Measurements from ENCODE around the gene ABCG8.

Gene ABCG8

GRCh38 chr2:43839776-43840564 lies 1.2 kb downstream of the ABCG8 start:
- Histone ChIP-seq H3F3A (ENCODE audit: low read depth) (no peaks in the 10 kb centered on the region), H3K9ac (ENCODE audit: low read depth, low read length, poor library complexity, severe bottlenecking) (no peak overlapping the region), H3K4me2 (ENCODE audit: low read depth, low read length, poor library complexity, severe bottlenecking) (no peak overlapping the region), H3K9me2 (replicated peaks; ENCODE audit: low read depth, low read length) (no peaks in the 10 kb centered on the region), H2AFZ (ENCODE audit: low read length) (no peak overlapping the region), H3K4me3 (ENCODE audit: low read length, poor library complexity, severe bottlenecking) (no peak overlapping the region), H3K79me2 (ENCODE audit: insufficient read depth, low read length) (no peaks in the 10 kb centered on the region), H3K36me3 (ENCODE audit: insufficient read depth, low read length) (no peaks in the 10 kb centered on the region), H3K9me3 (ENCODE audit: insufficient read depth, low read depth, low read length) (no peaks in the 10 kb centered on the region), H4K20me1 (ENCODE audit: insufficient read depth, low read length, poor library complexity, severe bottlenecking) (no peaks in the 10 kb centered on the region), H3K27me3 (ENCODE audit: insufficient read depth, low read length, poor library complexity, severe bottlenecking) (no peaks in the 10 kb centered on the region), H3K4me1 (ENCODE audit: insufficient read depth, low read length, poor library complexity, severe bottlenecking) (no peaks in the 10 kb centered on the region)
- no peak for TF ChIP-seq EZH2phosphoT487 (IDR thresholded peaks at IDR 0.05; ENCODE audit: borderline replicate concordance)
- TF ChIP-seq CTCF (conservative IDR thresholded peaks at IDR 0.05; ENCODE audit: low read length) = no peak

GRCh38 chr2:43840965-43841364 lies 2.2 kb downstream of the ABCG8 start:
- no peak overlapping the region for H3K4me3 ChIP-seq (ENCODE audit: low read length, poor library complexity, severe bottlenecking)
- H3K36me3 ChIP-seq (ENCODE audit: insufficient read depth, low read length) = no peaks in the 10 kb centered on the region
- no peaks in the 10 kb centered on the region for H3F3A ChIP-seq (ENCODE audit: low read depth)
- no peak overlapping the region for H3K9ac ChIP-seq (ENCODE audit: low read depth, low read length, poor library complexity, severe bottlenecking)
- H4K20me1 ChIP-seq (ENCODE audit: insufficient read depth, low read length, poor library complexity, severe bottlenecking) = no peaks in the 10 kb centered on the region
- no peaks in the 10 kb centered on the region for H3K4me1 ChIP-seq (ENCODE audit: insufficient read depth, low read length, poor library complexity, severe bottlenecking)
- H3K9me3 ChIP-seq (ENCODE audit: insufficient read depth, low read depth, low read length) = no peaks in the 10 kb centered on the region
- no peak overlapping the region for H3K4me2 ChIP-seq (ENCODE audit: low read depth, low read length, poor library complexity, severe bottlenecking)
- H3K27me3 ChIP-seq (ENCODE audit: insufficient read depth, low read length, poor library complexity, severe bottlenecking) = no peaks in the 10 kb centered on the region
- no peak overlapping the region for H2AFZ ChIP-seq (ENCODE audit: low read length)
- TF ChIP-seq CTCF (conservative IDR thresholded peaks at IDR 0.05; ENCODE audit: low read length) = no peak
- no peak for TF ChIP-seq EZH2phosphoT487 (IDR thresholded peaks at IDR 0.05; ENCODE audit: borderline replicate concordance)
- no peaks in the 10 kb centered on the region for H3K79me2 ChIP-seq (ENCODE audit: insufficient read depth, low read length)
- H3K9me2 ChIP-seq (replicated peaks; ENCODE audit: low read depth, low read length) = no peaks in the 10 kb centered on the region

- no peak for TF ChIP-seq EZH2phosphoT487 (IDR thresholded peaks at IDR 0.05; ENCODE audit: borderline replicate concordance)
- TF ChIP-seq CTCF (conservative IDR thresholded peaks at IDR 0.05; ENCODE audit: low read length) = no peak
- H3K9me2 ChIP-seq (replicated peaks; ENCODE audit: low read depth, low read length) = no peaks in the 10 kb centered on the region
- H3K4me1 ChIP-seq (ENCODE audit: insufficient read depth, low read length, poor library complexity, severe bottlenecking) = no peaks in the 10 kb centered on the region
- H3F3A ChIP-seq (ENCODE audit: low read depth) = no peaks in the 10 kb centered on the region
- H3K4me2 ChIP-seq (ENCODE audit: low read depth, low read length, poor library complexity, severe bottlenecking) = no peak overlapping the region
- no peak overlapping the region for H3K4me3 ChIP-seq (ENCODE audit: low read length, poor library complexity, severe bottlenecking)
- no peaks in the 10 kb centered on the region for H4K20me1 ChIP-seq (ENCODE audit: insufficient read depth, low read length, poor library complexity, severe bottlenecking)
- H3K79me2 ChIP-seq (ENCODE audit: insufficient read depth, low read length) = no peaks in the 10 kb centered on the region
- H3K36me3 ChIP-seq (ENCODE audit: insufficient read depth, low read length) = no peaks in the 10 kb centered on the region
- no peaks in the 10 kb centered on the region for H3K27me3 ChIP-seq (ENCODE audit: insufficient read depth, low read length, poor library complexity, severe bottlenecking)
- no peak overlapping the region for H2AFZ ChIP-seq (ENCODE audit: low read length)
- H3K9me3 ChIP-seq (ENCODE audit: insufficient read depth, low read depth, low read length) = no peaks in the 10 kb centered on the region
- H3K9ac ChIP-seq (ENCODE audit: low read depth, low read length, poor library complexity, severe bottlenecking) = no peak overlapping the region
Measured at GRCh38 chr2:43841949-43842865, 3.4 kb downstream of the ABCG8 start.

Data from Loucy (cell line).